AG04450 (cell line): ENCODE data around the gene IL24. TPM values are rescaled to one million over a fixed set of nuclear protein-coding genes. Genes with fewer than 3 reads are reported as not detected.
A peak's percentile ranks its signal among the peaks of the same experiment; 100 is the strongest.

Experiments used
- CTCF ChIA-PET: fragments of 300-600, 350-600 bp; formaldehyde crosslinking; extraction: SDS; loops from one replicate; lab custom pipeline; 2022; ENCODE audit warnings: antibody characterized with exemption, inconsistent platforms; lab: Charles Lee
- POLR2A ChIA-PET: fragments of 350-600 bp; formaldehyde crosslinking; extraction: SDS; loops from one replicate; lab custom pipeline; 2021; ENCODE audit warnings: antibody characterized with exemption, inconsistent platforms; lab: Yijun Ruan, JAX
- DNase-seq: peaks from one replicate; pipeline ENCODE4 v3.0.0-alpha.2; 2011; ENCODE audit warnings: low read depth, low spot score
- H3K27ac ChIP-seq: one replicate; pipeline ENCODE4 v1.5.1; 2012; ENCODE audit warnings: low read depth, low read length, control low read depth
- H3K27me3 ChIP-seq: one replicate; pipeline ENCODE4 v1.6.0; 2012; ENCODE audit warnings: low read length; ENCODE audit not compliant: control insufficient read depth, insufficient read depth
- H3K4me3 ChIP-seq: 2 replicates; pipeline ENCODE4 v1.5.1; 2011; ENCODE audit warnings: mild to moderate bottlenecking, low read depth, low read length, control low read depth
- H3K9me3 ChIP-seq: 2 replicates; pipeline ENCODE4 v1.5.1; 2012; ENCODE audit warnings: low read length; ENCODE audit not compliant: control insufficient read depth, insufficient read depth
- polyA plus RNA-seq: library from polyadenylated mRNA; depleted of rRNA; stranded (reverse); fragments of >200 nt; gene quantifications from 2 replicates; pipeline ENCODE4 v1.2.3, GENCODE V29; 2011
- TF ChIP-seq, protein P1 (sequence below): IDR thresholded peaks from 2 replicates; pipeline ENCODE4 v1.5.1; 2011; ENCODE audit warnings: low read depth, low read length, control low read depth, inconsistent platforms

The IL24 gene
- polyA plus RNA-seq, 1 experiment, result 0.73 TPM

DNA sequence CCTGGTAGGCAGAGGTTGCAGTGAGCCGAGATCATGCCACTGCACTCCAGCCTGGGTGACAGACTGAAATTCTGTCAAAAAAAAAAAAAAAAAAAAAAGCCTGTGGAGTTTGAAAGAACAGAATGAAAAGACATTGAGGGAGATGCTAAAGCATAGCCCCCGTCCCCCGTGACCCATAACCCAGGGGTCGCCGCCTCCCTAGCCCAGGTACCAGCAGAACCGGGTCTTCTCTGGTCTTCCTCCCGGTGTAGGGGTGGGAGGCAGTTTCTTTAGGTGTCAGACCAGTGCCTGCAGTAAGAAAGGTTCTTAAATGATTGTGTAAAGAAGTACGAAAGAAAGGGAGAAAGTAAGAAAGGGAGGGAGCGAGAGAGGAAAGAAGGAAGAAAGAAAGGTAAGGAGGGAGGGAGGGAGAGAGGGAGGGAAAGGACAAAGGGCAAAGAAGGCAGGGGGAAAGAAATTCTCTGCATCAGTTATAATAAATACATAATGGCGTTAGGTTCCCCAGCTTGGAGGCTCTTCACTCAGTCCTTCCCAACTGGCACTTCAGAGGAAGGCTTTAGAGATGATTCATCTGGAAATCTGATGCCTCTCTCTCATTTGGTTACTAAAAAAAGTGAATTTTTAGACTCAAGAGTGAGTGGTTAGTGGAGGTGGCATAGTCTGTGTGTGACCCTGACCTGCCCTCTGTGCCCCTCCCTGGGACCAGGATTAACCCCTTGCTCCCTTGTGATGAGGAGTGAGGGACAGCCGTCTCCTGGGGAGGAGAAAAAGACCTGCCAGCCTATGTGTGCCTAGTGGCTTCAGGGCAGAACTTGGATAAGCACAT is 1.1 kb downstream of the IL24 start:
- Histone ChIP-seq H3K4me3 (no peak overlapping the region), H3K27me3 (no peaks in the 10 kb centered on the region), H3K9me3 (no peaks in the 10 kb centered on the region), H3K27ac (peak overlapping the region; percentile 43)
- CTCF ChIA-PET, result interaction anchor here (1.0 to 1.8 kb wide), 2 partner anchors 164 to 286 kb away, joined by 3 to 11 read pairs; partner anchors contain the start of gene EIF2D
- DNase-seq, result no peak
- POLR2A ChIA-PET, result interaction anchor here (0.7 kb wide), 1 partner anchor 60 kb away, joined by 5 read pairs; no protein-coding TSS in a partner anchor
- TF ChIP-seq, protein P1, sequence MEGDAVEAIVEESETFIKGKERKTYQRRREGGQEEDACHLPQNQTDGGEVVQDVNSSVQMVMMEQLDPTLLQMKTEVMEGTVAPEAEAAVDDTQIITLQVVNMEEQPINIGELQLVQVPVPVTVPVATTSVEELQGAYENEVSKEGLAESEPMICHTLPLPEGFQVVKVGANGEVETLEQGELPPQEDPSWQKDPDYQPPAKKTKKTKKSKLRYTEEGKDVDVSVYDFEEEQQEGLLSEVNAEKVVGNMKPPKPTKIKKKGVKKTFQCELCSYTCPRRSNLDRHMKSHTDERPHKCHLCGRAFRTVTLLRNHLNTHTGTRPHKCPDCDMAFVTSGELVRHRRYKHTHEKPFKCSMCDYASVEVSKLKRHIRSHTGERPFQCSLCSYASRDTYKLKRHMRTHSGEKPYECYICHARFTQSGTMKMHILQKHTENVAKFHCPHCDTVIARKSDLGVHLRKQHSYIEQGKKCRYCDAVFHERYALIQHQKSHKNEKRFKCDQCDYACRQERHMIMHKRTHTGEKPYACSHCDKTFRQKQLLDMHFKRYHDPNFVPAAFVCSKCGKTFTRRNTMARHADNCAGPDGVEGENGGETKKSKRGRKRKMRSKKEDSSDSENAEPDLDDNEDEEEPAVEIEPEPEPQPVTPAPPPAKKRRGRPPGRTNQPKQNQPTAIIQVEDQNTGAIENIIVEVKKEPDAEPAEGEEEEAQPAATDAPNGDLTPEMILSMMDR, result no peak

DNA sequence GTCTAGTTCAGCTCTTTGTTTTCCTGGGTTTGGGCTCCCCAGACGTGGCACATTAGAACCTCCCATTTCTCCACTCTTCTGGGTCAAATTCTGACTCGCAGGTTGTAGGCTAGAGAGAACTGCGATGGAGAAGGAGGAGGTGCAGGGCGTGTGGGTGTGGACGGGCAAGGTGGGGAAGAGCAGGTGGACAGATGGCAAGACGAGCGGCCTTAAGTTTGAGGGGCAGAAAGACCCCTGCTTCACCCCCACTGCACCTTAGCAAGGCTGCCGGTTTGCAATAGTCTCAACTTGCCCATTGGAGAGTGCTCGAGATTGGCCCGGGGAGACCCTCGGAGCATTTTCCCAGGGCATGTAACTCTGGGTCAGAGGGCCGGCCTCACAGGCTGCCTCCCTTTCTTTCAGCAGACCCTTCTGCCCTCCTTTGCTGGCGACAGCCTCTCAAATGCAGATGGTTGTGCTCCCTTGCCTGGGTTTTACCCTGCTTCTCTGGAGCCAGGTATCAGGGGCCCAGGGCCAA is 1.7 kb downstream of the IL24 start:
- Histone ChIP-seq H3K4me3 (no peak overlapping the region), H3K9me3 (no peaks in the 10 kb centered on the region), H3K27me3 (no peaks in the 10 kb centered on the region), H3K27ac (no peak overlapping the region)
- no peak for DNase-seq
- TF ChIP-seq, protein P1, result no peak
- ChIA-PET CTCF (interaction anchor here (0.5 to 1.0 kb wide), 3 partner anchors 13 to 518 kb away, joined by 3 to 5 read pairs (median 4); no protein-coding TSS in a partner anchor), POLR2A (interaction anchor here (0.7 kb wide), 1 partner anchor 61 kb away, joined by 5 read pairs; no protein-coding TSS in a partner anchor)

DNA sequence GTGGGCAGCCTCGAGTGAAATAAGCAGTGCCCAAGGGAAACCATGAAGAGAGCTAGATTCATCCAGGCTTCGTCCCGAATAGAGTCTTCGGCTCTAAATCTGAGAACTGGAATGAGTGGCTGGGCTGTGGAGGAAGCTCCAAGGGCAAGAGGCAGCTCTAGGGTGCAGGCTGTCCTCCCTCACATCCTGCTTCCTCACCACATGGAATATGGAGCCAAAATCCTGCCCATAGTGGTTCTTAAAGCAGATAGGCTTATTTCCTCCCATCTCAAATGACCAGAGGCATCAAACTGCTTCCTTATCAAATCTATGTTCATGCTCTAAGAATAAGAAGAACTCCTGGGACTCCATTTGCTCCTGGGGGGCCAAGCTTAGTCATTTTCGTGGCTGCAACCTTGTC is 2.5 kb downstream of the IL24 start:
- ChIA-PET POLR2A (no interaction called here), CTCF (interaction anchor here (0.5 to 1.7 kb wide), 5 partner anchors 10 to 517 kb away, joined by 3 to 7 read pairs (median 4); no protein-coding TSS in a partner anchor)
- no peak overlapping the region for H3K27ac ChIP-seq
- H3K4me3 ChIP-seq, result no peak overlapping the region
- no peak for DNase-seq
- no peaks in the 10 kb centered on the region for H3K9me3 ChIP-seq
- no peaks in the 10 kb centered on the region for H3K27me3 ChIP-seq
- TF ChIP-seq, protein P1, result no peak

DNA sequence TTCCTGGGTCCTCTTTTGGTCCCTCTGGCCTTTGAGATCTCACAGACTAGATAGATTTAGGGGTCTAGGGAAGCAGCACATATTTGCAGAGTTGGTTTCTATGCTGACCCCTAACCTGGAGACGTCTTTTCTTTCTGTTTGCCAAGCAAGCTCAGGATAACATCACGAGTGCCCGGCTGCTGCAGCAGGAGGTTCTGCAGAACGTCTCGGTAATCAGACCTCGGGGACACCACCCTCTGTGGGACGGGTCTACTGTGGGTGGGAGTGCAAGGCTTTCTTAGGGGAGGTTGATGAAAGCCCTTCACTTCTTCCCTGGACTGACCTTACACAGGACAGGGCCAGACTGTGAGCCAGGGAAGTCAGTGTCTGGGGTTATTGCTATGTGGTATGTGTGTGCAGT is 2.9 kb downstream of the IL24 start:
- TF ChIP-seq, protein P1, result no peak
- DNase-seq, result no peak
- CTCF ChIA-PET, result interaction anchor here (0.8 to 1.7 kb wide), 5 partner anchors 10 to 175 kb away, joined by 3 to 7 read pairs (median 4); no protein-coding TSS in a partner anchor
- POLR2A ChIA-PET, result no interaction called here
- Histone ChIP-seq H3K9me3 (no peaks in the 10 kb centered on the region), H3K4me3 (no peak overlapping the region), H3K27me3 (no peaks in the 10 kb centered on the region), H3K27ac (no peak overlapping the region)
